ENCODE measurements around the gene PIGQ. TPM values are rescaled to one million over a fixed set of nuclear protein-coding genes. Genes with fewer than 3 reads are reported as not detected.

The PIGQ gene
- total and polyA plus RNA-seq, 2 of the 4 experiments (the other 2 are of a cell fraction), result 5.9 to 36.8 TPM

GRCh38 chr16:534135-534534 lies 35.6 kb upstream of the PIGQ start:
- no peak overlapping the region for H4K91ac ChIP-seq (ENCODE audit: insufficient read depth, low read depth, low read length)
- no peak overlapping the region for H3K18ac ChIP-seq (ENCODE audit: low read depth, low read length)
- H3K36me3 ChIP-seq (ENCODE audit: control insufficient read depth, insufficient read depth, low read length), result peaks cover 15% of the 10 kb centered on the region; the same call in 1 of the 2 replicates
- H2BK20ac ChIP-seq (ENCODE audit: low read depth, low read length), result no peak overlapping the region
- no peak overlapping the region for H3K23ac ChIP-seq (ENCODE audit: low read depth, low read length)
- H3K9ac ChIP-seq (ENCODE audit: low read depth, low read length), result no peak overlapping the region
- intact Hi-C loops (cut with micrococcal nuclease) (no loop called here), in situ Hi-C loops (cut with MboI; ENCODE audit: low sequenced_read_pairs) (no loop called here), dilution Hi-C loops (cut with HindIII; ENCODE audit: low sequenced_read_pairs, unreplicated experiment) (no loop called here)
- no peaks in the 10 kb centered on the region for H3K9me3 ChIP-seq (ENCODE audit: control insufficient read depth, insufficient read depth, low read length)
- no peak overlapping the region for H2AK9ac ChIP-seq (replicated peaks; ENCODE audit: low read depth, low read length, poor library complexity)
- H3K4me2 ChIP-seq (ENCODE audit: low read depth, low read length), result no peak overlapping the region
- H3K4me3 ChIP-seq (ENCODE audit: insufficient read depth, low read depth, low read length), result no peak overlapping the region
- ATAC-seq (ENCODE audit: low read depth), result no peak
- WGBS, 2 experiments (ENCODE audit: extremely low coverage in 2 of 2, insufficient read length in 1 of 2), result 94% methylated on average over 13 of the region's 21 CpGs; no CpG with 5 or more reads in 1 of the 2 experiments
- H3K4me1 ChIP-seq (ENCODE audit: control insufficient read depth, insufficient read depth, low read length), result peaks cover 12% of the 10 kb centered on the region
- H3K56ac ChIP-seq (ENCODE audit: extremely low read depth, insufficient read depth, low read length), result no peak overlapping the region
- peaks cover 11 to 71% of the 10 kb centered on the region in 2 experiments for H3K79me1 ChIP-seq (ENCODE audit: low read depth in 1 of 2, low read length in 2 of 2)
- ChIA-PET CTCF (no interaction called here), POLR2A (ENCODE audit: unreplicated experiment) (no interaction called here)
- H3K9me1 ChIP-seq (ENCODE audit: insufficient read depth, low read length), result peaks cover 11% of the 10 kb centered on the region; the same call in 1 of the 2 replicates
- no TSS peak for BruUV-seq (replicated peaks)
- H2BK5ac ChIP-seq (ENCODE audit: low read depth, low read length, poor library complexity, severe bottlenecking), result no peak overlapping the region
- no peak overlapping the region for H3K4ac ChIP-seq (ENCODE audit: low read depth, low read length)
- no peak overlapping the region for H4K8ac ChIP-seq (ENCODE audit: low read depth in 2 of 2, low read length in 2 of 2)
- H2AFZ ChIP-seq (replicated peaks; ENCODE audit: low read length, poor library complexity), result no peak overlapping the region
- no peak overlapping the region for H4K5ac ChIP-seq (ENCODE audit: low read depth, low read length)
- H3K27me3 ChIP-seq (ENCODE audit: control insufficient read depth, insufficient read depth, low read length), result no peaks in the 10 kb centered on the region
- no peak overlapping the region for H2BK120ac ChIP-seq (ENCODE audit: low read depth, low read length)
- no peak overlapping the region for H2AK5ac ChIP-seq (ENCODE audit: low read depth, low read length)
- no peak overlapping the region for H3K14ac ChIP-seq (replicated peaks; ENCODE audit: low read depth, low read length)
- H4K20me1 ChIP-seq (ENCODE audit: insufficient read depth, low read length), result peaks cover 70% of the 10 kb centered on the region
- no peak for DNase-seq
- TF ChIP-seq RAD21 (IDR thresholded peaks at IDR 0.05; ENCODE audit: low read length) (no peak), RCOR1 (IDR thresholded peaks at IDR 0.05; ENCODE audit: insufficient replicate concordance, low read length) (no peak), NFE2L2 (IDR thresholded peaks at IDR 0.05; ENCODE audit: low read depth, low read length) (no peak), POLR2A (IDR thresholded peaks at IDR 0.05; ENCODE audit: low read depth, low read length) (no peak), BHLHE40 (IDR thresholded peaks at IDR 0.05; ENCODE audit: low read depth, low read length) (no peak), CEBPB (IDR thresholded peaks at IDR 0.05; ENCODE audit: low read depth, low read length) (no peak), USF2 (IDR thresholded peaks at IDR 0.05; ENCODE audit: low read depth, low read length) (no peak), RFX5 (IDR thresholded peaks at IDR 0.05; ENCODE audit: low read depth, low read length) (no peak)
- H2BK15ac ChIP-seq (ENCODE audit: low read depth, low read length), result no peak overlapping the region
- H3K27ac ChIP-seq (ENCODE audit: insufficient read depth, low read length), result no peak overlapping the region

All from IMR-90 (cell line).